ENCODE results near the gene RASA4.
"Not testable (repeated sequence)": the region's sequence is repeated elsewhere in the genome, so short reads cannot be mapped to it uniquely, and the experiment has no call there.

The RASA4 gene
- 3.8 reads per million, percentile 14 among the genes with 10 or more reads in this experiment for total RNA-seq

DNA sequence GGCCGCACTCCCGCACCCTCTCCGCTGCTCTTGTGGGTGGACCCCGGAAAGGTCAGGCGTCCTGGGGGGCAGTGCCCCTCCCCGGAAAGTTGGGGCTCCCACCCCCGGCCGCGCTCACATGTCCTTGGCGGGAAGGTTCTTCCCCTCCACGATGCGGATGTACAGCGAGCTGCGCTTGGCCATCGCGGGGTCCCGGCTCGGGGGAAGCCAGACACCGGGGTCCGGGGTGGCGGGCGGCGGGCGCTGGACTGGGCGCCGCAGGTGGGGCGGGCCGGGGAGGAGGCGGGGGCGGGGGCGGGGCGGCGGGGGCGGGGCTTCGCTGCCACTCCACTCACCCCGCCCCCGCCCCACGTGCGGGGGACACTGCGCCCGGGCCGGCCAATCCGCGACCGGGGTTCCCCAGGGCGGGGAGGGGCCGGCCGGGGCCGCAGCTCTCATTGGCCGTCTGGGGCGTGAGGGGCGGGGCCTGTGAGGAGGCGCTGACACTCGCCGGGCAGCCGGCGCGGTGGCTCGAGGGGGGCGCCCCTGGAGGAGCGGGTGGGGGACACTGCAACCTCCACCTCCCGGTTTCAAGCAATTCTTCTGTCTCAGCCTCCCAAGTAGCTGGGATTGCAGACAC lies at the start of gene RASA4:
RASA4 (minus strand) TSS at position 250 of the 619 bp plus-strand sequence; CDS start at position 183, 67 bp downstream.
- DNase-seq = peak; percentile 33

DNA sequence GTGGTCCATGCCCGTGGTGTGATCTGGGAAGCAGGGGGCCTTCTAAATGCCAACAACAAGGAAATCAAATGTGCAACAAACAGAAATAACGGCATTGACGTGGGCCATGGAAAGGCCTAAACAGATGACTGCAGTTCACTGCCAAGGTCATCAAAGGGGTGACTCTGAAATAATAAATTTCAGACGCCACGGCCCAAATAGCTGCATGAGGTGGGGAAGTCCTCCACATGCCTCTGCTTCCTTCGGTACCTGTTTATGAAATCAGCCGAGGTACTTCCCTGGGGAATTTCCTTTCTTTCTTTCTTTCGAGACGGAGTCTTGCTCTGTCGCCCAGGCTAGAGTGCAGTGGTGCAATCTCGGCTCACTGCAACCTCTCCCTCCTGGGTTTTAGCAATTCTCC lies 48.2 kb upstream of the RASA4 start:
- not testable (repeated sequence) for DNase-seq

DNA sequence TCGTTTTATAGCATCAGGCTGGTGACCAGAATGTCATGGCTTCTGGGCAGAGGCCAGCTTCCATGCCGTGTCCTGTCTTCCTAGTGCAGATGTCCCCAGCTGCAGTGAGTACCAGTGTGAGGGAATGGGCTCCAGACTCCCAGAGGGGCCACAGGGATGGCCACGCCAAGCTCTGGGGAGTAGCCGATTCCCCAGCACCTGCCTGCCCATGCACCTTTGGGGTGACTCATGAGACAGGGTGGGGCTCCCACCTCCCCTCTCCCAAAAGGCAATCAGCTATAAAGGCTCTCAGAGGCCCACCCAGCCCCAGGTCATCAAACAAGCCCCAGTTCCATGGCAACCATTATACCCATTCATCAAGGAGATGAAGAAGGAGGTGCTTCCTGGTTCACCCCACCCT lies 33.4 kb upstream of the RASA4 start, which contains the start of gene SPDYE2B:
SPDYE2B (plus strand) TSS at position 396 of the 400 bp plus-strand sequence. CDS start 2,030 bp downstream, outside the sequence.
- not testable (repeated sequence) for DNase-seq

DNA sequence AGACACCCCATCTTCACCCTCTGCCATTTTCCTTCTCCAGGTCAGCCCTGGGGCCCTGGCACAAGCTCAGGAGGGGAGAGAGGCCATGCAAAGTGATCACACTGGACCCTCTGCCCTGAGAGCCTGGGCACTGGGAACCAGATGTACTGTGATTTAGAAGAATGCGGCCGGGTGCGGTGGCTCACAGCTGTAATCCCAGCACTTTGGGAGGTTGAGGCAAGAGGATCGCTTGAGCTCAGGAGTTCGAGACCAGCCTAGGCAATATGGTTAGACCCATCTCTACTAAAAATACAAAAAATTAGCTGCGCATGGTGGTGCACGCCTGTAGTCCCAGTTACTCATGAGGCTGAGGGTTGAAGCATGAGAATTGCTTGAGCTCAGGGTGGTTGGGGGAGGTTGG lies 31.3 kb upstream of the RASA4 start:
- not testable (repeated sequence) for DNase-seq

DNA sequence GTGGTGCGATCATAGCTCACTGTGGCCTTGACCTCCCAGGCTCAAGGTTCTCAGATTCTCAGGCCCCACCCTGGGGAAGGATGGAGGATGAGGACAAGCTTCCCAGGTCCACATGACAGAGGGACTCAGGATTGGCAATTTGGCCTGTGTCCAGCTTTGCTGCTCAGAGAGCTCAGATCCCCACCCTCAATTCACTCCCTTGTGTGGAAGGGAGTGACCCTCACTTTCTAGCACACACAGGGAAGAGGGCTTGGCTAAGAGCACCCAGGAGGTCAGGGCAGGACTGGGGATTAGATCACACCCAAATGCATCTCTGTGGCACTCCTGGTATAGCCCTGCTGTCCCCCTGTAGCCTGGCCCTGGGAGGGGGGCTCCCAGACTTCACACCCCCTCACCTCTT lies 26.8 kb upstream of the RASA4 start:
- not testable (repeated sequence) for DNase-seq

DNA sequence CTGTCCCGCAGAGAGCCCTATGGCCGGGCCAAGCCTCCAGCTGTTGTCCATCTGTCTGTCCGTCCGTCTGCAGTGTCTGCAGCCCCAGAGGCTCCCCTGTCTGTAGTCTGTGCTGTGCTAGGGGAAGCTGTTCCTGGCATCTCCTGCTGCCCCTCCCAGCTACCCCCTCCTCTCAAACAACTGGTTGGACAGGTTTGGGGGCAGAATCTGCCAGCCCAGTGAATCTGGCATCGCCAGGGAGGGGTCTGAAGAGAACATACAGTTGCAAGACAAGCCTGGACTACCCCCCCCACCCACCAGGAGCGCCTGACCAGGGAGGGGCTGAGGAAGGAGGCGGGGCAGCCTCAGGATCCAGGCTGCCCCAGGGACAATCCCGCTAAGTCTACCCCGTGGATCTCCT lies 26.1 kb upstream of the RASA4 start, which contains the start of gene UPK3BL1:
UPK3BL1 (minus strand) TSS at position 101 of the 400 bp plus-strand sequence; CDS start at position 51, 50 bp downstream.
- not testable (repeated sequence) for DNase-seq

DNA sequence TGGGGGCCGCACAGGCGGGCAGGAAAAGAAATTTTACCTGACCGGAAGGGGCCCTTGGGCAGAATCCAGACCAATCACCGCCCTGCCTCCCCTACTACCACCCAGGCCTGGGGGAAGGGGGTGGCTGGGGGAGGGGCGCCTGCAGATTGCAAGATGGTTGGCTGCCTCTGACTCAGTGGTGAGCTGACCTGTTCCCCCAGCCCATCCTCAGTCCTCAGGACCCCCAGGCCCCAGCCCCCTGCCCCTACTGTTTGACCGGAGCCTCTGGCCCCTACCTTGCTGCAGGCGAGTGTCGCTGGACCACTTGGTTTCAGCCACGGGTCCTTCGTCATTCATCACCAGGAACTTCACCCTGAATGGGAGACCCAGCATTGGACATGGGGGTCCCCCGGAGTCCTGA lies 22.3 kb upstream of the RASA4 start:
- DNase-seq = not testable (repeated sequence)

DNA sequence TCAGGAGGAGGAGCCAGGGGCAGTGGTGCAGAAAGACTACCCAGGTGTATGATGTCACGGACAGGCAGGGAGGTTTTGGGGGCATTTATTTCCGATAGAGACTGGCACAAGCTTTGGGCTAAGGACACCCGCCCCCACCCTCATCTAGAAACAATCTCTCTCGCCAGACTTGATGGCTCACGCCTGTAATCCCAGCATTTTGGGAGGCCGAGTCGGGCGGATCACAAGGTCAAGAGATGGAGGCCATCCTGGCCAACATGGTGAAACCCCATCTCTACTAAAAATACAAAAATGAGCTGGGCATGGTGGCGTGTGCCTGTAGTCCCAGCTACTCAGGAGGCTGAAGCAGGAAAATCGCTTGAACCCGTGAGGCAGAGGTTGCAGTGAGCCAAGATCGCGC lies 20.4 kb upstream of the RASA4 start:
- not testable (repeated sequence) for DNase-seq

DNA sequence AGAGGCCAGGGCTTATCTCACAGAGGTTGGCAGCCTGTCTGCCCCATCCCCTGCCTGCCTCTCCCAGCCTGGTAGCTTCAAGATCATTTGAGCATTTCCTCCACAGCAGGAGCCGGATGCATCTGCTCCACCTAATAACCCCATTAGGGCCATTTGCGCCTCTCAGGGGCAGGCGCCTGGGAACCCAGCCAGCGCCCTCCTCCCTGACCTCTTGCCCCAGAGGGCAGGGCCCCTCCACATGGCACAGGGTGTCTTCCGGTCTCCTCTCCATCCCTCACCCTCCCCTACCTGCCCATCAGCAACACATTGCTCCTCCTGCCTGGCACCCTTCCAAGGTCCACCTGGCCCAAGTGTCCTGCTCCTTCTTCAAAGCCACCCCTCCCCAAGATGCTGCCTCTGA lies 18.8 kb upstream of the RASA4 start:
- DNase-seq = not testable (repeated sequence)

DNA sequence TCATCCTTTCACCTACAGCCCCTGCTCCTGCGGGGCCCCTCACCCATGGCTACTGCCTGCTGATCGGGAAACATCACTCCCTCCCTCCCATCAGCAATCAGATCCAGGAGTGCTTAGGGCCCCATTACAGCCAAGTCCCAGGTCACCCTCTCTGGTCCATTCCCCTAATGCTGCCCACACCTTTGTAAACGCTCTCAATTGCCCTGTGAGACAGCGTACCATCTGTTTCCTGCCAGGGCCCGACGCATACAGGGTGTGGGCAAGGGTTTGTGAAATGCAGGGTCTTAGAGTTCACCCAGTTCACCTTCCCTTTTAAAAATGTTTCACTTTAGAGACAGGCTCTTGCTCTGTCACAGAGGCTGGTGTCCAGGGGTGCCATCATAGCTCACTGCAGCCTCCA lies 17.7 kb upstream of the RASA4 start:
- DNase-seq = not testable (repeated sequence)

DNA sequence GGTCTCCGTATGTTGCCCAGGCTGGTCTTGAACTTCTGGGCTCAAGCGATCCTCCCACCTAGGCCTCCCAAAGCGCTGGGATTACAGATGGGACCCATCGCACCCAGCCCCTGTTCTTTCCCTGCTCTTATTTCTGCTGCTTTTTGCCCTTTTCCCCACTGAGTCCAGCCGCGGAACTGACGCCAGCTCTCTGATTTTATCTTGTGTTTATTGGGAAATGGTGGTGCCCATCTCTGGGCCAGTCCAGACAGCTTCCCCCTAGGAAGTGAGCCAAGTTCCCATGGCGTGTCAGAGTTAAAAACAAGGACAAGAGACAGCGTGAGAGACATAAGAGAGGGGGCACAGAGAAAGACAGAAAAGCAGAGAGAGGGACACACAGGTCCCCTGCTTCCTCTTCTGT lies 14.1 kb upstream of the RASA4 start:
- DNase-seq = not testable (repeated sequence)

DNA sequence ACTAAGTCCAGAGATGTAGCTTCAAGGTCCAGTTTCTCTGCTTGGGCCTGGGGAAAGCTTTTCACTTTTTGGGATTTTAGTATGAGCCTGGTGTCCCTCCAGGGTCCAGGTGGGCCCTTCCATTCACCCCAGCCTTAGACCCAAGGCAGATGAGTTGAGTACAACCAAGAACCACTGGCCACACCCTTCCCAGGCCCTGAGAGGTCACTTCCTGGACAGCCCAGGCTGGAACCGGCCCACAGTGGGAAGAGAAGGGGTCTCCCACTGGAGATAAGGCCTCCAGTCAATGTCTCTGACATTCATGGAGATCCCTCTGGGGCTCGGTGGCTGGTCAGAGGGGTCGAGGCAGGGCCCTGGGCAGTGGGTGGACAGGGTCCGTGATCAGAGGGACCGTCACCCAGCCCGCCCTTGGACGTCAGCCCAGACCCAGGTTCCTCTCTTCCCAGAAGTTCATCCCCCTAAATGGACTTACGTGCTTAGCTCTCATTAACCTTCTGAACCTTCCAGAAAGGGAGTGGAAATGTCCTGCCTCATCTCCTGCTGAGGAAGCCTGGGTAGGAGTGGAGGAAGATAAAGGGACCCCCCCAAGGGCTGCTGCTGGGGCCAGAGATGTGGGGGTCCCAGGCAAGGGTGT lies 10.8 kb upstream of the RASA4 start:
- not testable (repeated sequence) for DNase-seq

DNA sequence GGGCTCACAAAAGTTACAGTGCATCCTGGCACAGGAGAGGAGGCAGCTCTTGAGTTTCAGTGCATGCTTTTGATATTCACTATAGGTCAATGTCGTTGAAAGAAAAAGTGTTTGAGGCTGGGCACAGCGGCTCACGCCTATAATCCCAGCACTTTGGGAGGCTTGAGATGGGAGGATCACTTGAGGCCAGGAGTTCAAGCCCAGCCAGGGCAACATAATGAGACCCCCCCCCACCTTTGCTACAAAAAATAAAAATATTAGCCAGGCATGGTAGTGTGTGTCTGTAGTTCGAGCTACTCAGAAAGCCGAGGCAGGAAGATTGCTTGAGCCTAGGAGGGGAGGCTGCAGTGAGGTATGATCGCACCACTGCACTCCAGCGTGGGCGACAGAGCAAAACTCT lies 1.6 kb upstream of the RASA4 start:
- not testable (repeated sequence) for DNase-seq

DNA sequence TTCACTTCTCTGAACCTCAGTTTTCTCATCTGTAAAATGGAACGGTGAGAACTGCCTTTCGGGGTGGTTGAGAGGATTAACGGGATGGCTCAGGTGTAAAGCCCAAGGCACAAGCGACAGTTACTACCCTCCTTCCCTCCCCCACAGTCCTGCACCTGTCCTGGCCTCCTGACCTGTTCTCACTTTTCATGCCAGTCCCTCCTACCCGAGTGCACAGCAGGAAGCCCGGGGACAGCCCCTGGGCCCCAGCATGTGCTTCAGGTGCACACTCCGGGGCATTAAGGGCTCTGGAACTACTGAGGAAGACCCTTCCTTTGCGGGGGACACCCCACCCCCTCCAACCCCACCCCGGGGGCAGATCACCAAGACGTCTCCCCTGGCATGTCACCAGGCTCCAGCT lies 626 bp downstream of the RASA4 start:
- not testable (repeated sequence) for DNase-seq

DNA sequence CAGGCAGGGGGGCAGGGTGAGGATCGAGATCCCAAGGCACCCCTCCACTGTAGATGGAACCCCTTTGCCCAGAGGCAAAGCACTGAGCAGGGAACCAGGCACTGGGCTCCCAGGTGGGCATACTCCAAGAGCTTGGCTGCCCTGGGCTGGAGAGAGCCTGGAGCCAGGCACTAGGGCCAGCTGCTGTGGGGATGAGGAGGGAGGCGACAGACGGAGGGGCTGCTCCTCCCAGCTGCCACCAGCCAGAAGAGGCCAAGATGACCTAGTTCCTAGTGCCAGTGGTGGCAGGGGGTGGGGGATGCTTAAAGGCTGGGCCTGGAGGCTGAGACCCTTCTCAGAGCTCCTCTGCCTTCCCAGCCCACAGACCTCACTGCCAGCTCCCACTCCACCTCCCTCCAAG lies 1.7 kb downstream of the RASA4 start:
- not testable (repeated sequence) for DNase-seq

DNA sequence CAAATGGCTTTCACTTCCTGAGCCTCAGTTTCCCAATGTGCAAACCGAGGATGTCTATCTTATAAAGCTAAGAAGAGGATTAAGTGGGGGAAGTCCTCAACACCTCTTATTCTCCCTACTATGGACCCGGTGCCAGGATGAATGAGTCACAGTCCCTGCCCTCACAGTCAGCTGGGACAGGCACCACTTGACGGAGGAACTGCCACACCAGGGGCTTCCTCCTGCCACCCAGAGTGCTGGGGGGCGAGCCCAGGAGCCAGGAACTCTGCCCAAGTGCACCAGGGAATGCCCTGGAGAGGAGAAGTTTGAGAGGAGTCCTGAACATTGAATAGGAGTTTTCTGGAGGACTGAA lies 2.2 kb downstream of the RASA4 start:
- not testable (repeated sequence) for DNase-seq

DNA sequence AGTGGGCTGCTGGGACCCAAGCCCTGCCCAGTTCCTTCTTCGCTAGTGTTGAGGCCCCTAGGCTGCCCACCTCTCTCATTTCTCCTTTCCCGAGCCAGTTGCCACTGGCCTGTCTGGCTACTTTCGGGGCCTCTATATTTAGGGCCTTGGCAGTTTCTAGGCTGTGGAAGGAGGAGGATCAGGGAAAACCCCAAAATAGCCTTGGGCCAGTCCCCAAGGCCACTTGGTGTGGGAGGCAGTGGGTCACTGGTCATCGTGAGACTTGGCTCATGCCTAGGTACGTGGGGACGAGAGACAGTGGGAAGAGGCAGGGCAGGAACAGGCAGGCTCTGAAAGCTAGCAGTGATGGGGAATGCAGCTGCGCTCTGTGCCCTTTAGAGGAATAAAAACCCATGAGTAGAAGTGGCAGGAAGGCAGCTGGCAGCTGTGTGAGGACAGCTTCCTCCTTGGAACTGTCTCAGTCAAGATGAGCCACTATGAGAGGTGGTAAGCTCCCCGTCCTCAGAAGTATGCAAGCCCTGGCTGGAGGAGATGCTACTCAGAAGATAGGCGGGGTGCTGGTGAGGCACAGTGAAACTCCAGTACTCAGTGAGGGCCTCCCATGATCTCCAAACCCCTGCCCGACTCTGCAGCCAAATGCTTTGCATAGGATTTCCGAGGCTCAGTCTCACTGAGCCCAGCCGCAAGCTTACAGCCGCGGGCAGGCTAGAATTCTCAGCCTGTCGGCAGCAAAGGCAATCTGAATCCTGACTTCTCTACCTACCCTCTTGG lies 2.8 kb downstream of the RASA4 start:
- DNase-seq = not testable (repeated sequence)

DNA sequence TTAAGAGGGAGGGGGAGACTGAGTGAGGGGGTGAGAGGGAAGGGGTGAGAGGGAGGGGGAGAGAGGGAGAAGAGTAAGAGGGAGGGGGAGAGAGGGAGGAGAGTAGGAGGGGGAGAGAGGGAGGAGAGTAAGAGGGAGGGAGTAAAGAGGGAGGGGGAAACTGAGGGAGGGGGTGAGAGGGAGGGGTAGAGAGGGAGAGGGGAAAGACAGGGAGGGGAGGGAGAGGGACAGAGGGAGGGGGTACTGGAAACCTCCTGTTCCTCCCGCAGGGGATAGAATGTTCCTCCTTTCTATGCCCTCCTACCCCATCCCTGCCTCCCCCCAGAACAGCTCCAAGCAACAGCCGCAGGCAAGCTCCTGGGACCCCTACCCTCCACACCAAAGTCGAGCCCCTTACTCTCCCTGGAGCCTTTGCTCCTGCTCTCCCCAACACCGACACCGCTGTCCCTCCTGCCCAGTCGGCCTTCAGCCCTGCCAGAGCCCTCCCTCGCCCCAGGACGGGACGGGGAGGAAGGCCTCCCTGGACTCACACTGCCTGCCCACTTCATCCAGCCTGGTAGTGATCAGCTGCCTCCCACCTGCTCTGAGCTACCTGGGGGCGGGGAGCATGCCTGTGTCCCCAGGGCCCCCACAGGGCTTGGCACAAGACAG lies 4.8 kb downstream of the RASA4 start:
- DNase-seq = peak; percentile 2

DNA sequence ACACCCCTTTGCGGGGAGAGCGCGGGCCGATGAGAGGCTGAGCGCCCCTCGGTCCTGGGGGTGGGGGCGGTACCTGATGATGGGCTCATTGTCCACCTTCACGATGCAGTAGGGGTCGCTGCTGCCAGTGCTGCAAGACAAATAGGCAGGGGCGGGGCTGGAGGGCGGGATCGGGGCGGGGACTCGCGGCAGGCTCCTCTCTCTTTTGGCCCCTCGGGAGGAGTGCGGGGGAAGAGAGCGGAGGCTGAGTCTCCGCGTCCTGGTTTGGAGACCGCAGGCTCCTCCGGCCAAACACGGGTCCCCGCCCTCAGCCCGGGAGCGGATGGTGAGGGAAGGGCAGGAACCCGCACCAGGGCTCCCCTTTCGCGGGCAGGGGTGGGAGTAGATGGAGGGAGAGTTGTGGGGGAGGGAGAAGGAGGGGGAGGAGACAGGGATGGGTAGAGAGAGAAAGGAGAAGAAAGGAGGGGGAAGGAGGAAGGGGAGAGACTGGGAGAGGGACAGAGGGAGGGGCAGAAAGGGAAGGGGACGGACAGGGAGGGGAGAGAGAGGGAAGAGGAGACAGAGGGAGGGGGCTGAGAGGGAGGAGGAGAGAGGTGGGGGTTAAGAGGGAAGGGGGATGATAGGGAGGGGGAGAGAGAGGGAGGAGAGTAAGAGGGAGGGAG lies 5.4 kb downstream of the RASA4 start:
- not testable (repeated sequence) for DNase-seq

DNA sequence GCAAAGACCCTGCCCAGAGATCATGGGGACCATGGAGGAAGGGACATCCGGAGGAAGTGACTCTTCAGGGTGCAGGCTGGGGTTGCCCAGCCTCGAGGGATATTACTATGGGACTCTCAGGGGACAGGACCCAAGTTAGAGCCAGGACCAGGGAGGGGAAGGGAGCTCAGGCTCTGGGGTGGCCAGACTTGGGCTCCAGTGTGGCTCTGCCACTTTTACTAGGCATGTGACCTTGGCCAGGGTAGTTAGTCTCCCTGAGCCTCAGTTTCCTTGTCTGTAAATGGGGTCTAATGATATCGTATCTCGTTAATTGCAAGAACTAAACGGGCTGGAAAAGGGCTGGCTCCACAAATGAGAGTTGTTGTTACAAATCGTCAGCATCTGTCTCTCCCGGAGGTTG lies 6.1 kb downstream of the RASA4 start:
- not testable (repeated sequence) for DNase-seq

DNA sequence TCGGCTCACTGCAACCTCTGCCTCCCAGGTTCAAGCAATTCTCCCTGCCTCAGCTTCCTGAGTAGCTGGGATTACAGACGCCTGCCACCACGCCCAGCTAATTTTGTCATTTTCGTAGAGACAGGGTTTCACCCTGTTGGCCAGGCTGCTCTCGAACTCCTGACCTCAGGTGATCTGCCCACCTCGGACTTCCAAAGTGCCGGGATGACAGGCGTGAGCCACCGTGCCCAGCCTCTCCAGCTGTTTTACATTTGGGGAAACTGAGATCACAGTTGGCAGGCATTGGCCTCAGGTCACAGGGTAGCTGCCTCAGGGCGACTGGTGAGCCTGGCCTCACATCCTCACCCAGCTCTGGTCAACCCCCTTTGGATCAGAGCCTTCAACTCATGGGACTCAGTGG lies 6.8 kb downstream of the RASA4 start:
- DNase-seq = not testable (repeated sequence)

DNA sequence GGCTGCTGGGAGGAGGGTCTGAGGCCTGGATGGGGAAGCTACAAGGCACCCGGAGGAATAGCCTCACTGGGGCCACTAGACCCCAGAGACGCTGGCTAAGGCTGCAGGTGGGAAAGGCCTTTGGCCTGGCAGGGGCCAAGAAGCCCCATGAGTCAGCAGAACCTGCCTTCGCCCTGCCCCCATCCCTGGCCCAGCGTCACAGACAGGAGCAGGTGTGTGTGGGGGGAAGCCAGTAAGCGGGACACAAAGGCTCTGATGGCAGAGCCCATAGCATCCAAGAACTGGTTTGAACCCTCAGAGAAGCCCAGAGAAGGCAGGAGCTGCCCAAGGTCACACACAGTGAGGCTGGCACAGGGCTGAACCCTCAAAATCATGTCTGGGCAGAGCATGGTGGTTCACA lies 9.7 kb downstream of the RASA4 start:
- DNase-seq = not testable (repeated sequence)

All from effector CD4-positive, alpha-beta T cell (primary cell).